ENCODE measurements around the gene XXYLT1. TPM values are rescaled to one million over a fixed set of nuclear protein-coding genes. Genes with fewer than 3 reads are reported as not detected.

XXYLT1 gene
- polyA plus RNA-seq, 1 donor (not counting 4 experiments of a cell fraction or from before 2014, with no cell fraction given): 11.1 TPM

GRCh38 chr3:195184716-195185421 is 86.1 kb downstream of the XXYLT1 start:
- TF ChIP-seq CTCF (optimal IDR thresholded peaks at IDR 0.05 in 1 of 3, IDR thresholded peaks at IDR 0.05 in 1 of 3, conservative IDR thresholded peaks at IDR 0.05 in 1 of 3; ENCODE audit: extremely low read depth in 1 of 3, insufficient read depth in 2 of 3, low read length in 3 of 3) (no peak), EZH2 (IDR thresholded peaks at IDR 0.05; ENCODE audit: low read length) (no peak)
- Histone ChIP-seq H3K27me3 (ENCODE audit: control insufficient read depth, extremely low read depth, insufficient read depth, low read length) (no peaks in the 10 kb centered on the region), H3K9me1 (ENCODE audit: control insufficient read depth, extremely low read depth, insufficient read depth, low read length) (no peaks in the 10 kb centered on the region), H3K79me2 (ENCODE audit: control insufficient read depth, insufficient read depth, low read length) (peaks cover 6% of the 10 kb centered on the region), H3K4me3 (ENCODE audit: control insufficient read depth in 2 of 3, extremely low read depth in 1 of 3, insufficient read depth in 2 of 3, low read depth in 1 of 3, low read length in 3 of 3) (no peak overlapping the region), H3K4me2 (ENCODE audit: control insufficient read depth, extremely low read depth, insufficient read depth, low read depth, low read length) (no peak overlapping the region), H3K9me3 (ENCODE audit: control insufficient read depth, low read depth, low read length) (no peaks in the 10 kb centered on the region), H3K4me1 (ENCODE audit: control insufficient read depth, extremely low read depth, insufficient read depth, low read length) (peaks cover 47% of the 10 kb centered on the region), H3K9ac (ENCODE audit: control insufficient read depth, extremely low read depth, insufficient read depth, low read length) (no peak overlapping the region), H3K27ac (ENCODE audit: control insufficient read depth, insufficient read depth, low read length) (no peak overlapping the region), H2AFZ (ENCODE audit: control insufficient read depth, low read length) (no peak overlapping the region), H4K20me1 (ENCODE audit: control insufficient read depth, extremely low read depth, insufficient read depth, low read length) (no peaks in the 10 kb centered on the region), H3K36me3 (ENCODE audit: control insufficient read depth in 2 of 2, extremely low read depth in 1 of 2, insufficient read depth in 2 of 2, low read length in 2 of 2) (no peaks in the 10 kb centered on the region)
- FAIRE-seq: no peak
- DNase-seq (ENCODE audit: low read depth, low spot score): no peak
- dilution Hi-C loops (cut with MboI; ENCODE audit: extremely low pct_ligation_motif_present, low sequenced_read_pairs): no loop called here

GRCh38 chr3:195183071-195183776 is 87.7 kb downstream of the XXYLT1 start:
- Histone ChIP-seq H3K4me2 (ENCODE audit: control insufficient read depth, extremely low read depth, insufficient read depth, low read depth, low read length) (no peak overlapping the region), H3K4me1 (ENCODE audit: control insufficient read depth, extremely low read depth, insufficient read depth, low read length) (peaks cover 41% of the 10 kb centered on the region), H3K4me3 (ENCODE audit: control insufficient read depth in 2 of 3, extremely low read depth in 1 of 3, insufficient read depth in 2 of 3, low read depth in 1 of 3, low read length in 3 of 3) (no peak overlapping the region), H3K27me3 (ENCODE audit: control insufficient read depth, extremely low read depth, insufficient read depth, low read length) (no peaks in the 10 kb centered on the region), H3K9me1 (ENCODE audit: control insufficient read depth, extremely low read depth, insufficient read depth, low read length) (no peaks in the 10 kb centered on the region), H2AFZ (ENCODE audit: control insufficient read depth, low read length) (no peak overlapping the region), H3K79me2 (ENCODE audit: control insufficient read depth, insufficient read depth, low read length) (peaks cover 6% of the 10 kb centered on the region), H3K36me3 (ENCODE audit: control insufficient read depth in 2 of 2, extremely low read depth in 1 of 2, insufficient read depth in 2 of 2, low read length in 2 of 2) (no peaks in the 10 kb centered on the region), H4K20me1 (ENCODE audit: control insufficient read depth, extremely low read depth, insufficient read depth, low read length) (no peaks in the 10 kb centered on the region), H3K27ac (ENCODE audit: control insufficient read depth, insufficient read depth, low read length) (no peak overlapping the region), H3K9me3 (ENCODE audit: control insufficient read depth, low read depth, low read length) (no peaks in the 10 kb centered on the region), H3K9ac (ENCODE audit: control insufficient read depth, extremely low read depth, insufficient read depth, low read length) (no peak overlapping the region)
- dilution Hi-C loops (cut with MboI; ENCODE audit: extremely low pct_ligation_motif_present, low sequenced_read_pairs): no loop called here
- no peak for TF ChIP-seq EZH2 (IDR thresholded peaks at IDR 0.05; ENCODE audit: low read length)
- DNase-seq (ENCODE audit: low read depth, low spot score) (no peak), FAIRE-seq (no peak)
